Chondrocyte (in vitro differentiated cells): Measurements from ENCODE around the gene PCDHGA7. TPM values are rescaled to one million over a fixed set of nuclear protein-coding genes. Genes with fewer than 3 reads are reported as not detected.
A peak's percentile ranks its signal among the peaks of the same experiment; 100 is the strongest.
"Not testable (repeated sequence)": the region's sequence is repeated elsewhere in the genome, so short reads cannot be mapped to it uniquely, and the experiment has no call there.

Experiments
- DNase-seq: peaks from one replicate; pipeline ENCODE4 v3.0.0; 2021; ENCODE audit warnings: mixed read lengths, low spot score
- H3K27ac Mint-ChIP-seq: one replicate; pipeline ENCODE4 v1.8.0; 2021; ENCODE audit warnings: mild to moderate bottlenecking, moderate library complexity, mixed read lengths; ENCODE audit not compliant: unreplicated experiment
- H3K27me3 Mint-ChIP-seq: 2 replicates; pipeline ENCODE4 v1.8.0; 2021; ENCODE audit warnings: low read depth, mixed read lengths
- H3K36me3 Mint-ChIP-seq: 2 replicates; pipeline ENCODE4 v1.8.0; 2021; ENCODE audit warnings: low read depth, mixed read lengths
- H3K4me1 Mint-ChIP-seq: 2 replicates; pipeline ENCODE4 v1.8.0; 2021; ENCODE audit warnings: low read depth, mild to moderate bottlenecking, mixed read lengths
- H3K4me3 Mint-ChIP-seq: one replicate; pipeline ENCODE4 v1.8.0; 2021; ENCODE audit warnings: mild to moderate bottlenecking, moderate library complexity, mixed read lengths; ENCODE audit not compliant: unreplicated experiment
- H3K9me3 Mint-ChIP-seq: 2 replicates; pipeline ENCODE4 v1.8.0; 2021; ENCODE audit warnings: low read depth, mixed read lengths
- total RNA-seq: library from RNA; stranded (reverse); gene quantifications from 3 replicates; pipeline ENCODE4 v1.2.1, GENCODE V29; 2021
- TF ChIP-seq, protein P1 (sequence below): fragments of 200-600 bp; sonication (generic); IDR thresholded peaks from 2 replicates; pipeline ENCODE4 v1.5.0; 2021; ENCODE audit warnings: antibody characterized with exemption, mild to moderate bottlenecking, moderate library complexity

The PCDHGA7 gene
- total RNA-seq, 1 donor from 2014 or later, result 0.17 TPM

GRCh38 chr5:141392429-141393198 lies 10.1 kb downstream of the PCDHGA7 start, which contains the start of gene PCDHGA8:
Gene PCDHGA8, plus strand, starts transcription at chr5:141392633. Its CDS starts 181 bp downstream, at chr5:141392814.
- peaks cover 2% of the 10 kb centered on the region for H3K4me1 Mint-ChIP-seq
- no peaks in the 10 kb centered on the region for H3K27me3 Mint-ChIP-seq
- peak; percentile 62 for DNase-seq
- TF ChIP-seq, protein P1, sequence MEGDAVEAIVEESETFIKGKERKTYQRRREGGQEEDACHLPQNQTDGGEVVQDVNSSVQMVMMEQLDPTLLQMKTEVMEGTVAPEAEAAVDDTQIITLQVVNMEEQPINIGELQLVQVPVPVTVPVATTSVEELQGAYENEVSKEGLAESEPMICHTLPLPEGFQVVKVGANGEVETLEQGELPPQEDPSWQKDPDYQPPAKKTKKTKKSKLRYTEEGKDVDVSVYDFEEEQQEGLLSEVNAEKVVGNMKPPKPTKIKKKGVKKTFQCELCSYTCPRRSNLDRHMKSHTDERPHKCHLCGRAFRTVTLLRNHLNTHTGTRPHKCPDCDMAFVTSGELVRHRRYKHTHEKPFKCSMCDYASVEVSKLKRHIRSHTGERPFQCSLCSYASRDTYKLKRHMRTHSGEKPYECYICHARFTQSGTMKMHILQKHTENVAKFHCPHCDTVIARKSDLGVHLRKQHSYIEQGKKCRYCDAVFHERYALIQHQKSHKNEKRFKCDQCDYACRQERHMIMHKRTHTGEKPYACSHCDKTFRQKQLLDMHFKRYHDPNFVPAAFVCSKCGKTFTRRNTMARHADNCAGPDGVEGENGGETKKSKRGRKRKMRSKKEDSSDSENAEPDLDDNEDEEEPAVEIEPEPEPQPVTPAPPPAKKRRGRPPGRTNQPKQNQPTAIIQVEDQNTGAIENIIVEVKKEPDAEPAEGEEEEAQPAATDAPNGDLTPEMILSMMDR, result no peak
- H3K27ac Mint-ChIP-seq, result no peak within 1 kb of the TSS
- H3K36me3 Mint-ChIP-seq, result peaks cover 12% of the 10 kb centered on the region
- no peak within 1 kb of the TSS for H3K4me3 Mint-ChIP-seq
- H3K9me3 Mint-ChIP-seq, result peaks cover 40% of the 10 kb centered on the region

- H3K27me3 Mint-ChIP-seq, result no peaks in the 10 kb centered on the region
- peaks cover 2% of the 10 kb centered on the region for H3K4me1 Mint-ChIP-seq
- DNase-seq, result no peak
- TF ChIP-seq, protein P1, result no peak
- H3K27ac Mint-ChIP-seq, result no peak overlapping the region
- H3K9me3 Mint-ChIP-seq, result peaks cover 38% of the 10 kb centered on the region
- no peak overlapping the region for H3K4me3 Mint-ChIP-seq
- H3K36me3 Mint-ChIP-seq, result peaks cover 12% of the 10 kb centered on the region
These were observed 10.7 kb downstream of the PCDHGA7 start for GRCh38 chr5:141393267-141393666.

GRCh38 chr5:141394401-141395187 lies 12.1 kb downstream of the PCDHGA7 start:
- H3K4me3 Mint-ChIP-seq, H3K27me3 Mint-ChIP-seq: not testable (repeated sequence)

DNA sequence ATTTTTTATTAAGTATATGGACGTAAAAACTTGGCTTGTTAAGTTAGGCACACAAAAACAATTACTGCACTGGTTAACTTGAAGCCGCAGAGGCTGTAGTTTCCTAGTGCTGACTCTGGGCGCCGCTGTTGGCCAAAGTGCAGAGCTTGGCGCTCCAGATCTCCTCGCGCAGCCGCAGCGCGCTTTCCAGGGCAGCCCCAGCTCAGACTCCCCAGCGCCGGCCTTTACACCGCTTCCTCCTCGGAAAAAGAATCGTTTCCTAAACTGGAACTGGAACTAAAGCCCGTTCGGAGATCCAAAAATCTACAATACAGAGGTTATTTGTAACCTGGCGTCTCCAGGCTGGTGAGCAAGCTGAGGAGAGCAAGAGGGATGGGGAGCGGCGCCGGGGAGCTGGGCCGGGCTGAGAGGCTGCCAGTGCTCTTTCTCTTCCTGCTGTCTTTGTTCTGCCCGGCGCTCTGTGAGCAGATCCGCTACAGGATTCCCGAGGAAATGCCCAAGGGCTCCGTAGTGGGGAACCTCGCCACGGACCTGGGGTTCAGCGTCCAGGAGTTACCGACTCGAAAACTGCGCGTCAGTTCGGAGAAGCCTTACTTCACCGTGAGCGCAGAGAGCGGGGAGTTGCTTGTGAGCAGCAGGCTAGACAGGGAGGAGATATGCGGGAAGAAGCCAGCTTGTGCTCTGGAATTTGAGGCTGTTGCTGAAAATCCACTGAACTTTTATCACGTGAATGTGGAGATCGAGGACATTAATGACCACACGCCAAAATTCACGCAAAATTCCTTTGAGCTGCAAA lies 15.4 kb downstream of the PCDHGA7 start, which contains the start of gene PCDHGB5:
TSS of gene PCDHGB5 (plus strand) at position 192 of the 796 bp plus-strand sequence. CDS start at position 373, 181 bp downstream.
- not testable (repeated sequence) for DNase-seq, H3K4me3 Mint-ChIP-seq, H3K27ac Mint-ChIP-seq, H3K27me3 Mint-ChIP-seq, H3K4me1 Mint-ChIP-seq
- Mint-ChIP-seq H3K36me3 (peaks cover 12% of the 10 kb centered on the region), H3K9me3 (peaks cover 28% of the 10 kb centered on the region)

More at GRCh38 chr5:141394401-141395187, 12.1 kb downstream of the PCDHGA7 start:
- not testable (repeated sequence) for H3K27ac Mint-ChIP-seq, DNase-seq, H3K4me1 Mint-ChIP-seq, H3K36me3 Mint-ChIP-seq
- peaks cover 41% of the 10 kb centered on the region for H3K9me3 Mint-ChIP-seq

GRCh38 chr5:141398608-141399007 lies 16.1 kb downstream of the PCDHGA7 start:
- Mint-ChIP-seq H3K27me3 (no peaks in the 10 kb centered on the region), H3K4me1 (no peaks in the 10 kb centered on the region), H3K9me3 (peaks cover 29% of the 10 kb centered on the region), H3K4me3 (no peak overlapping the region), H3K36me3 (peaks cover 13% of the 10 kb centered on the region), H3K27ac (no peak overlapping the region)
- no peak for DNase-seq
- TF ChIP-seq, protein P1, result no peak
